Measurements from ENCODE around the gene MAP7D1.

DNA sequence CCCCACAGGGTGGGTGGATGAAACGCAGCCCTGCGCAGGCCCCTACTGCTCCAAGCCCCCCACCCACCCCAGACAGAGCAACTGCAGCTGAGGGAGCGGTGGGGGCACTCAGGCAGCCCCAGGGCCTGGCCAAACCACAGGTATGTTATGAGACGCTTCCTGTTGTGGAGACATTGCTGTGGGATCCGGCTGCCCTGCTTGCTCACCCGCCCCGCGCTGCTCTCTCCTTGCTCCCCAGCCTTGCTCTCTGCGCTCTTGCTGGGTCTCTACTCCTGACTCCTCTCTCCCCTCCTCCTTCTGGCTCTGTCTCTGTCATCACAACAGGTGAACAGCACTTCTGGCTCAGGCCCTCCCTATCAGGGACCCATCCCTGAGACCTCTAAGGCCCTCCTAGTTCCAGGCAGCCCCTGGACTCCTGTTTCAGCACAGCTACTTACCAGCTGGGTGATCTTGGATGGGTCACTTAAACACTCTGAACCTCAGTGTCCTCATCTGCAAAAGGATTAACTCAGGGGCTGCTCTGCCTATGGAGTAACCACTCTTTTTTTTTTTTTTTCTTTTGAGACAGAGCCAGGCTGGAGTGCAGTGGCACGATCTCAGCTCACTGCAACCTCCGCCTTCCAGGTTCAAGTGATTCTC lies 46.8 kb upstream of the MAP7D1 start:
- TF ChIP-seq, protein P1, sequence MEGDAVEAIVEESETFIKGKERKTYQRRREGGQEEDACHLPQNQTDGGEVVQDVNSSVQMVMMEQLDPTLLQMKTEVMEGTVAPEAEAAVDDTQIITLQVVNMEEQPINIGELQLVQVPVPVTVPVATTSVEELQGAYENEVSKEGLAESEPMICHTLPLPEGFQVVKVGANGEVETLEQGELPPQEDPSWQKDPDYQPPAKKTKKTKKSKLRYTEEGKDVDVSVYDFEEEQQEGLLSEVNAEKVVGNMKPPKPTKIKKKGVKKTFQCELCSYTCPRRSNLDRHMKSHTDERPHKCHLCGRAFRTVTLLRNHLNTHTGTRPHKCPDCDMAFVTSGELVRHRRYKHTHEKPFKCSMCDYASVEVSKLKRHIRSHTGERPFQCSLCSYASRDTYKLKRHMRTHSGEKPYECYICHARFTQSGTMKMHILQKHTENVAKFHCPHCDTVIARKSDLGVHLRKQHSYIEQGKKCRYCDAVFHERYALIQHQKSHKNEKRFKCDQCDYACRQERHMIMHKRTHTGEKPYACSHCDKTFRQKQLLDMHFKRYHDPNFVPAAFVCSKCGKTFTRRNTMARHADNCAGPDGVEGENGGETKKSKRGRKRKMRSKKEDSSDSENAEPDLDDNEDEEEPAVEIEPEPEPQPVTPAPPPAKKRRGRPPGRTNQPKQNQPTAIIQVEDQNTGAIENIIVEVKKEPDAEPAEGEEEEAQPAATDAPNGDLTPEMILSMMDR (IDR thresholded peaks at IDR 0.05), result no peak
- no peak for TF ChIP-seq ZFX (IDR thresholded peaks at IDR 0.05; ENCODE audit: borderline replicate concordance)
